WTC11 (cell line): Measurements from ENCODE around the gene FRS2. TPM values are rescaled to one million over a fixed set of nuclear protein-coding genes. Genes with fewer than 3 reads are reported as not detected.

ENCODE experiments used
- ATAC-seq: fragments of 200-7000 bp; cut with Tn5 transposase; 2 replicates; pipeline ENCODE4 v1.10.0; 2021; ENCODE audit warnings: mild to moderate bottlenecking, moderate library complexity
- CTCF ChIA-PET: fragments of 300-600 bp; sonication (Branson Sonifier 250); formaldehyde crosslinking; loops from one replicate; lab custom pipeline; 2021; ENCODE audit warnings: antibody characterized with exemption; lab: Charles Lee
- POLR2A ChIA-PET: fragments of 350-600 bp; sonication (Branson Sonifier 250); formaldehyde crosslinking; loops from one replicate; lab custom pipeline; 2021; ENCODE audit warnings: antibody characterized with exemption; lab: Charles Lee
- DNase-seq: peaks from one replicate; pipeline ENCODE4 v3.0.0; 2021; ENCODE audit warnings: low spot score
- H3K27ac Mint-ChIP-seq: 2 replicates; pipeline ENCODE4 v1.8.0; 2021; ENCODE audit warnings: mixed read lengths
- H3K27me3 Mint-ChIP-seq: 2 replicates; pipeline ENCODE4 v1.8.0; 2021; ENCODE audit warnings: low read depth, mild to moderate bottlenecking, moderate library complexity, mixed read lengths
- H3K36me3 Mint-ChIP-seq: 2 replicates; pipeline ENCODE4 v1.8.0; 2021; ENCODE audit warnings: mixed read lengths
- H3K4me1 Mint-ChIP-seq: 2 replicates; pipeline ENCODE4 v1.8.0; 2022; ENCODE audit warnings: mixed read lengths
- H3K4me3 Mint-ChIP-seq: 2 replicates; pipeline ENCODE4 v1.8.0; 2021; ENCODE audit warnings: mild to moderate bottlenecking, moderate library complexity, mixed read lengths
- H3K9me3 Mint-ChIP-seq: 2 replicates; pipeline ENCODE4 v1.8.0; 2021; ENCODE audit warnings: mixed read lengths
- ATF1 ChIP-seq: sonication (generic); formaldehyde crosslinking; IDR thresholded peaks from 2 replicates; pipeline ENCODE4 v1.8.1; 2023; ENCODE audit warnings: mild to moderate bottlenecking, moderate library complexity, missing genetic modification reagents
- EMX1 ChIP-seq: fragments of 250-450 bp; sonication (Bioruptor Pico); IDR thresholded peaks from 2 replicates; pipeline ENCODE4 v1.8.0; 2021; ENCODE audit warnings: mild to moderate bottlenecking
- HMGA2 ChIP-seq: fragments of 250-450 bp; sonication (Bioruptor Pico); IDR thresholded peaks from 2 replicates; pipeline ENCODE4 v1.4.0; 2021; ENCODE audit warnings: mild to moderate bottlenecking, moderate library complexity
- PRDM15 ChIP-seq: sonication (generic); formaldehyde crosslinking; IDR thresholded peaks from 2 replicates; pipeline ENCODE4 v1.8.0; 2022; ENCODE audit warnings: missing genetic modification reagents
- ZBTB21 ChIP-seq: sonication (generic); formaldehyde crosslinking; IDR thresholded peaks from 2 replicates; pipeline ENCODE4 v1.8.1; 2023; ENCODE audit warnings: mild to moderate bottlenecking, missing genetic modification reagents, borderline replicate concordance
- ZMAT4 ChIP-seq: fragments of 250-450 bp; sonication (Bioruptor Pico); IDR thresholded peaks from 2 replicates; pipeline ENCODE4 v1.9.0; 2021; ENCODE audit warnings: mild to moderate bottlenecking
- ZNF219 ChIP-seq: sonication (generic); formaldehyde crosslinking; IDR thresholded peaks from 2 replicates; pipeline ENCODE4 v1.8.0; 2023; ENCODE audit warnings: missing genetic modification reagents, mild to moderate bottlenecking, borderline replicate concordance
- ZNF425 ChIP-seq: fragments of 250-450 bp; sonication (Bioruptor Pico); conservative IDR thresholded peaks from 2 replicates; pipeline ENCODE4 v1.9.0; 2021; ENCODE audit warnings: mild to moderate bottlenecking
- ZNF671 ChIP-seq: fragments of 250-450 bp; sonication (Bioruptor Pico); IDR thresholded peaks from 2 replicates; pipeline ENCODE4 v1.8.0; 2021; ENCODE audit warnings: mild to moderate bottlenecking
- total RNA-seq: library from RNA; stranded (reverse); gene quantifications from 3 replicates; pipeline ENCODE4 v1.2.3, GENCODE V29; 2021
- TF ChIP-seq, protein P1 (sequence below): fragments of 250-450 bp; sonication (Bioruptor Pico); IDR thresholded peaks from 2 replicates; pipeline ENCODE4 v1.9.0; 2021; ENCODE audit warnings: mild to moderate bottlenecking
- TF ChIP-seq, protein P2 (sequence below): sonication (generic); formaldehyde crosslinking; IDR thresholded peaks from 2 replicates; pipeline ENCODE4 v1.8.1; 2023; ENCODE audit warnings: mild to moderate bottlenecking, missing genetic modification reagents, borderline replicate concordance
- TF ChIP-seq, protein P3 (sequence below): sonication (generic); formaldehyde crosslinking; IDR thresholded peaks from 2 replicates; pipeline ENCODE4 v1.8.0; 2022; ENCODE audit warnings: mild to moderate bottlenecking, missing genetic modification reagents

Gene FRS2
- total RNA-seq, 1 experiment from 2014 or later: 26.1 TPM

DNA sequence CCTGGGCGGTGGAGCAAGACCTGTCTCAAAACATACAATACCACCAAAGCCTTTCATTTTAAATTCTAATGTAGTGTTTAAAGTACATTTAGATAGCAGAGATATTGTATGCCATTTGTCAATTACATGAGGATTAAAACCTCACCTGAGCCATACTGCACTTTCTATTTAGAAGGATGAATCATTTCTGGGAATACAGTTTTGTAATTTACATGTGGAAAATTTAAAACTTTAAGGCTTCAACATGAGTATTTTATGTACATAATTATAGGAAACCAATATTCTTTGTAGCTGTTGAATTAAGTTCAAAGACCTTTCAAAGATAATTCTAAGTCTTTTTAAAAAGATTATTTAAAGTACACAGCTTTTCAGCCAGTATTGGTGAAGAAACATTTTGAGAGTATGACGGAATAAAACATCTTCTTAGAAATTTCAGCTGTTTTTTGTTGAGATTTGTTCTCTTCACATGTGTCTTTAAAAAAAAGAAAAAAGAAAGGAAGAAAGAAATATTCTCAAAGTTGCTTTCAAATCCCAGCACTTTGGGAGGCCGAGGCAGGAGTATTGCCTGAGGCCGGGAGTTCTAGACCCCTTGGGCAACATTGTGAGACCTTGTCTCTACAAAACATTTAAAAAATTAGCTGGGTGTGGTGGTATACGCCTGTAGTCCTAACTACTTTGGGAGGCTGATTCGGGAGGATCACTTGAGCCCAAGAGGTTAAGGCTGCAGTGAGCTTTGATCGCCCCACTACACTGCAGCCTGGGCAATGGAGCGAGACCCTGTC lies 80.6 kb downstream of the FRS2 start (continued):
- no peak for TF ChIP-seq EMX1 (CRISPR knock-in tag)
- TF ChIP-seq PRDM15 (CRISPR knock-in tag): no peak
- TF ChIP-seq ATF1 (CRISPR knock-in tag): no peak
- no peak for TF ChIP-seq ZNF219 (CRISPR knock-in tag)
- TF ChIP-seq ZNF425 (CRISPR knock-in tag): no peak

GRCh38 chr12:69553628-69554248 lies 83.5 kb downstream of the FRS2 start:
- TF ChIP-seq ZBTB21 (CRISPR knock-in tag) (no peak), ZNF671 (CRISPR knock-in tag) (no peak), HMGA2 (CRISPR knock-in tag) (no peak), ZMAT4 (CRISPR knock-in tag) (no peak)
- TF ChIP-seq, protein P1, sequence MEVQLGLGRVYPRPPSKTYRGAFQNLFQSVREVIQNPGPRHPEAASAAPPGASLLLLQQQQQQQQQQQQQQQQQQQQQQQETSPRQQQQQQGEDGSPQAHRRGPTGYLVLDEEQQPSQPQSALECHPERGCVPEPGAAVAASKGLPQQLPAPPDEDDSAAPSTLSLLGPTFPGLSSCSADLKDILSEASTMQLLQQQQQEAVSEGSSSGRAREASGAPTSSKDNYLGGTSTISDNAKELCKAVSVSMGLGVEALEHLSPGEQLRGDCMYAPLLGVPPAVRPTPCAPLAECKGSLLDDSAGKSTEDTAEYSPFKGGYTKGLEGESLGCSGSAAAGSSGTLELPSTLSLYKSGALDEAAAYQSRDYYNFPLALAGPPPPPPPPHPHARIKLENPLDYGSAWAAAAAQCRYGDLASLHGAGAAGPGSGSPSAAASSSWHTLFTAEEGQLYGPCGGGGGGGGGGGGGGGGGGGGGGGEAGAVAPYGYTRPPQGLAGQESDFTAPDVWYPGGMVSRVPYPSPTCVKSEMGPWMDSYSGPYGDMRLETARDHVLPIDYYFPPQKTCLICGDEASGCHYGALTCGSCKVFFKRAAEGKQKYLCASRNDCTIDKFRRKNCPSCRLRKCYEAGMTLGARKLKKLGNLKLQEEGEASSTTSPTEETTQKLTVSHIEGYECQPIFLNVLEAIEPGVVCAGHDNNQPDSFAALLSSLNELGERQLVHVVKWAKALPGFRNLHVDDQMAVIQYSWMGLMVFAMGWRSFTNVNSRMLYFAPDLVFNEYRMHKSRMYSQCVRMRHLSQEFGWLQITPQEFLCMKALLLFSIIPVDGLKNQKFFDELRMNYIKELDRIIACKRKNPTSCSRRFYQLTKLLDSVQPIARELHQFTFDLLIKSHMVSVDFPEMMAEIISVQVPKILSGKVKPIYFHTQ (CRISPR knock-in tag): no peak
- TF ChIP-seq, protein P2, sequence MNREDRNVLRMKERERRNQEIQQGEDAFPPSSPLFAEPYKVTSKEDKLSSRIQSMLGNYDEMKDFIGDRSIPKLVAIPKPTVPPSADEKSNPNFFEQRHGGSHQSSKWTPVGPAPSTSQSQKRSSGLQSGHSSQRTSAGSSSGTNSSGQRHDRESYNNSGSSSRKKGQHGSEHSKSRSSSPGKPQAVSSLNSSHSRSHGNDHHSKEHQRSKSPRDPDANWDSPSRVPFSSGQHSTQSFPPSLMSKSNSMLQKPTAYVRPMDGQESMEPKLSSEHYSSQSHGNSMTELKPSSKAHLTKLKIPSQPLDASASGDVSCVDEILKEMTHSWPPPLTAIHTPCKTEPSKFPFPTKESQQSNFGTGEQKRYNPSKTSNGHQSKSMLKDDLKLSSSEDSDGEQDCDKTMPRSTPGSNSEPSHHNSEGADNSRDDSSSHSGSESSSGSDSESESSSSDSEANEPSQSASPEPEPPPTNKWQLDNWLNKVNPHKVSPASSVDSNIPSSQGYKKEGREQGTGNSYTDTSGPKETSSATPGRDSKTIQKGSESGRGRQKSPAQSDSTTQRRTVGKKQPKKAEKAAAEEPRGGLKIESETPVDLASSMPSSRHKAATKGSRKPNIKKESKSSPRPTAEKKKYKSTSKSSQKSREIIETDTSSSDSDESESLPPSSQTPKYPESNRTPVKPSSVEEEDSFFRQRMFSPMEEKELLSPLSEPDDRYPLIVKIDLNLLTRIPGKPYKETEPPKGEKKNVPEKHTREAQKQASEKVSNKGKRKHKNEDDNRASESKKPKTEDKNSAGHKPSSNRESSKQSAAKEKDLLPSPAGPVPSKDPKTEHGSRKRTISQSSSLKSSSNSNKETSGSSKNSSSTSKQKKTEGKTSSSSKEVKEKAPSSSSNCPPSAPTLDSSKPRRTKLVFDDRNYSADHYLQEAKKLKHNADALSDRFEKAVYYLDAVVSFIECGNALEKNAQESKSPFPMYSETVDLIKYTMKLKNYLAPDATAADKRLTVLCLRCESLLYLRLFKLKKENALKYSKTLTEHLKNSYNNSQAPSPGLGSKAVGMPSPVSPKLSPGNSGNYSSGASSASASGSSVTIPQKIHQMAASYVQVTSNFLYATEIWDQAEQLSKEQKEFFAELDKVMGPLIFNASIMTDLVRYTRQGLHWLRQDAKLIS (CRISPR knock-in tag): no peak
- TF ChIP-seq, protein P3, sequence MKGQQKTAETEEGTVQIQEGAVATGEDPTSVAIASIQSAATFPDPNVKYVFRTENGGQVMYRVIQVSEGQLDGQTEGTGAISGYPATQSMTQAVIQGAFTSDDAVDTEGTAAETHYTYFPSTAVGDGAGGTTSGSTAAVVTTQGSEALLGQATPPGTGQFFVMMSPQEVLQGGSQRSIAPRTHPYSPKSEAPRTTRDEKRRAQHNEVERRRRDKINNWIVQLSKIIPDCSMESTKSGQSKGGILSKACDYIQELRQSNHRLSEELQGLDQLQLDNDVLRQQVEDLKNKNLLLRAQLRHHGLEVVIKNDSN: no peak
- DNase-seq (no peak), ATAC-seq (no peak)
- H3K4me3 Mint-ChIP-seq: no peak overlapping the region
- no peaks in the 10 kb centered on the region for H3K27me3 Mint-ChIP-seq
- H3K9me3 Mint-ChIP-seq: no peaks in the 10 kb centered on the region
- ChIA-PET CTCF (interaction anchor here (0.8 kb wide), 1 partner anchor 36 kb away, joined by 3 read pairs; no protein-coding TSS in a partner anchor), POLR2A (no interaction called here)
- H3K4me1 Mint-ChIP-seq: peaks cover 8% of the 10 kb centered on the region
- no peaks in the 10 kb centered on the region for H3K36me3 Mint-ChIP-seq
- peak overlapping the region; percentile 86 for H3K27ac Mint-ChIP-seq
